HepG2 (cell line): ENCODE data around the gene TEX30. TPM values are rescaled to one million over a fixed set of nuclear protein-coding genes. Genes with fewer than 3 reads are reported as not detected.

Source experiments
- ATF7-NPFF ChIP-seq: sonication (generic); formaldehyde crosslinking; IDR thresholded peaks from 2 replicates; pipeline ENCODE4 v1.8.1; 2023; ENCODE audit warnings: mild to moderate bottlenecking, low read depth, missing genetic modification reagents, moderate library complexity
- DZIP1 ChIP-seq: sonication (generic); formaldehyde crosslinking; IDR thresholded peaks from 2 replicates; pipeline ENCODE4 v1.5.0; 2020; ENCODE audit warnings: mild to moderate bottlenecking, missing genetic modification reagents
- E2F5 ChIP-seq: sonication (generic); formaldehyde crosslinking; conservative IDR thresholded peaks from 2 replicates; pipeline ENCODE4 v1.4.0; 2020; ENCODE audit warnings: missing genetic modification reagents
- HNRNPH1 ChIP-seq: fragments of 200-400 bp; formaldehyde crosslinking; optimal IDR thresholded peaks from 2 replicates; pipeline ENCODE3; 2017; ENCODE audit warnings: mild to moderate bottlenecking, low read depth, low read length
- NFKB2 ChIP-seq: sonication (generic); formaldehyde crosslinking; IDR thresholded peaks from 2 replicates; pipeline ENCODE4 v1.4.0; 2020; ENCODE audit warnings: missing genetic modification reagents, borderline replicate concordance
- TBX3 ChIP-seq: fragments of 450-650 bp; IDR thresholded peaks from 2 replicates; pipeline ENCODE4 v1.6.1; 2017; ENCODE audit warnings: antibody characterized with exemption, mild to moderate bottlenecking, inconsistent platforms, borderline replicate concordance
- UBTF ChIP-seq: sonication (generic); formaldehyde crosslinking; IDR thresholded peaks from 2 replicates; pipeline ENCODE4 v1.4.0; 2020; ENCODE audit warnings: mild to moderate bottlenecking, missing genetic modification reagents
- ZFAT ChIP-seq: sonication (generic); formaldehyde crosslinking; conservative IDR thresholded peaks from 2 replicates; pipeline ENCODE4 v1.8.1; 2023; ENCODE audit warnings: missing genetic modification reagents, inconsistent platforms
- ZNF280B ChIP-seq: sonication (generic); formaldehyde crosslinking; IDR thresholded peaks from 2 replicates; pipeline ENCODE4 v1.5.0; 2020; ENCODE audit warnings: missing genetic modification reagents, mild to moderate bottlenecking, borderline replicate concordance
- ZNF451 ChIP-seq: sonication (generic); formaldehyde crosslinking; IDR thresholded peaks from 2 replicates; pipeline ENCODE4 v1.5.0; 2020; ENCODE audit warnings: mild to moderate bottlenecking, missing genetic modification reagents
- ZNF607 ChIP-seq: sonication (generic); formaldehyde crosslinking; IDR thresholded peaks from 2 replicates; pipeline ENCODE4 v1.5.1; 2020; ENCODE audit warnings: missing genetic modification reagents, mild to moderate bottlenecking, borderline replicate concordance
- ZNF687 ChIP-seq: sonication (generic); formaldehyde crosslinking; IDR thresholded peaks from 2 replicates; pipeline ENCODE4 v1.5.1; 2020; ENCODE audit warnings: mild to moderate bottlenecking, missing genetic modification reagents, moderate library complexity
- ZNF776 ChIP-seq: sonication (generic); formaldehyde crosslinking; IDR thresholded peaks from 2 replicates; pipeline ENCODE4 v1.4.0; 2020; ENCODE audit warnings: mild to moderate bottlenecking, missing genetic modification reagents
- ZSCAN30 ChIP-seq: sonication (generic); formaldehyde crosslinking; IDR thresholded peaks from 2 replicates; pipeline ENCODE4 v1.5.0; 2020; ENCODE audit warnings: mild to moderate bottlenecking, missing genetic modification reagents
- polyA plus RNA-seq, 8 experiments: library from polyadenylated mRNA; depleted of rRNA in 3 of 8; stranded (reverse) in 7 of 8; unstranded in 1 of 8; fragments of >200 nt; fragmentation: Illumina TruSeq in 4 of 8; extraction: Trizol in 4 of 8; gene quantifications; 2 replicates each; pipeline versions ENCODE4 v1.2.1 to v1.2.3, GENCODE V29; 2011 to 2016; ENCODE audit warnings: low read depth in 4 of 8, missing spikeins in 1 of 8, mixed read lengths in 1 of 8; ENCODE audit not compliant: insufficient read depth in 1 of 8
- total RNA-seq, 5 experiments: library from RNA; depleted of rRNA; stranded (reverse); fragments of >200 nt; fragmentation: Illumina TruSeq; extraction: Trizol; gene quantifications; 2 replicates each; pipeline ENCODE4 v1.2.3, GENCODE V29; 2016; ENCODE audit warnings: low read depth in 1 of 5

Gene TEX30
- total and polyA plus RNA-seq, 2 of the 13 experiments (the other 11 are each of a cell fraction or from before 2014, with no cell fraction given), result 0.60 to 1.2 TPM

- TF ChIP-seq DZIP1 (CRISPR knock-in tag) (0 out of 2 replicates have a peak, but pooled peaks have one; percentile 62), TBX3 (no peak), E2F5 (no peak), ZNF451 (no peak), ZNF607 (no peak), ZSCAN30 (CRISPR knock-in tag) (no peak), ZFAT (CRISPR knock-in tag) (no peak), ATF7-NPFF (no peak), ZNF776 (0 out of 2 replicates have a peak, but pooled peaks have one; percentile 17), UBTF (CRISPR knock-in tag) (peak; percentile 32), NFKB2 (CRISPR knock-in tag) (no peak; the same call in 1 of the 2 replicates), ZNF687 (CRISPR knock-in tag) (peak; percentile 56; the same call in 1 of the 2 replicates), HNRNPH1 (no peak), ZNF280B (peak; percentile 60; the same call in 1 of the 2 replicates)
Observed at GRCh38 chr13:102798581-102799425, 25.2 kb upstream of the TEX30 start, which contains the start of the genes BIVM and POGLUT2 (continued).
